ACHN (cell line): ENCODE data around the gene VN1R5.
A peak's percentile ranks its signal among the peaks of the same experiment; 100 is the strongest.
"Not testable (repeated sequence)": the region's sequence is repeated elsewhere in the genome, so short reads cannot be mapped to it uniquely, and the experiment has no call there.

Source experiments
- DNase-seq: peaks from one replicate; pipeline ENCODE4 v3.0.0-alpha.2; 2015
- in situ Hi-C: cut with HindIII; loops from 2 replicates; pipeline ENCODE4 v1.10.0; 2017; ENCODE audit warnings: low sequenced_read_pairs, low pct_ligation_motif_present, low pct_unique_long_range_greater_than_20kb

Gene VN1R5

DNA sequence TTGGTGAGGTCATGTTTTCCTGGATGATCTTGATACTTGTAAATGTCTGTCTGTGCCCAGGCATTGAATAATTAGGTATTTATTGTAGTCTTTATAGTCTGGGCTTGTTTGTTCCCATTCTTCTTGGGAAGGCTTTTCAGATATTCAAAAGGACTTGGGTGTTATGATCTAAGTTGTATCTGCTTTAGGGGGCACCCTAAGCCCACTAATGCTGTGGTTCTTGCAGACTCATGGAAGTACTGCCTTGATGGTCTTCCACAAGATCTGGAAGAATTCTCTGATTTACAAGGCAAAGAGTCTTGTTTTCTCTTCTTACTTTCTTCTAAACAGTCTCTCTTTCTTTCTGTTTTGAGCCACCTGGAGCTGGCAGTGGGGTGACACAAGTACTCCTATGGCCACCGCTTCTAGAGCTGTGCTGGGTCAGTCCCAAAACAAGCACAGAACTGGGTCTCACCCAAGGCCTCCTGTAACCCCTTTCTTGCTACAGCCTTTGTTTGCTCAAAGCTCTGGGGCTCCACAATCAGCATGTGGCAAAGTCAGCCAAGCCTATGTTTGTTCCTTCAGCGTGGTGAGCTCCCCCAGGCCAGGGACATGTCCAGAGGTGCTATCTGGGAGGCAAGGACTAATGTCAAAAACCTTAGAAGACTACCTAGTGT lies 12.6 kb downstream of the VN1R5 start:
- in situ Hi-C loops, result no loop called here
- peak; percentile 10 for DNase-seq

DNA sequence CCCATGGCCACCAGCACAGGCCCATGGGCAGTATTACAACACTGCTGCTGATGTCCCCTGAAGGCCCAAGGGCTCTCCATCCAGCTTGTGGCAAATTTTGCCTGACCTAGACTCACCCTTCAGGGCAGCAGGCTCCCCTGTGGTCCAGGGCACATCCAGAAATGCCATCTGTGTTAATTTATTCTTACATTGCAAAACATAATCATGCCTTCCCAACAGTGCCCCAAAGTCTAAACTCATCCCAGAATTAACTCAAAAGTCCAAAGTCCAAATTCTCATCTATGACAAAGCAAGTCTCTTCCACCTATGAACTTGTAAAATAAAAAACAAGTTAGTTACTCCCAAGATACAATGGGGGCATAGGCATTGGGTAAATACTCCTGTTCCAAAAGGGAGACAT lies 13.3 kb downstream of the VN1R5 start:
- in situ Hi-C loops, result no loop called here
- no peak for DNase-seq

DNA sequence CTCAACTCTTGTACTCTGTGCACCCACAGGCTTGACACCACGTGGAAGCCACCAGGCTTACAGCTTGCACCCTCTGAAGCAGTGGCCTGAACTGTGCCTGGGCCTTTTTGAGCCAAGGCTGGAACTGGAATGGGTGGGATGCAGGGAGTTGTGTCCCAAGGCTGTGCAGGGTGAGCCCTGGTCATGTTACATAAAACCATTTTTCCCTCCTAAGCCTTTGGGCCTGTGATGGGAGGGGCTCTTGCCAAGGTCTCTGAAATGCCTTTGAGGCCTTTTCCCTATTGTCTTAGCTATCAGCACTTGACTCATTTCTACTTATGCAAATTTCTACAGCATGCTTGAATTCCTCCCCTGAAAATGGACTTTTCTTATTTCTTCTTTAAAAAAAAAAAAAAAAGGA lies 14.1 kb downstream of the VN1R5 start:
- in situ Hi-C loops, result no loop called here
- DNase-seq, result no peak

DNA sequence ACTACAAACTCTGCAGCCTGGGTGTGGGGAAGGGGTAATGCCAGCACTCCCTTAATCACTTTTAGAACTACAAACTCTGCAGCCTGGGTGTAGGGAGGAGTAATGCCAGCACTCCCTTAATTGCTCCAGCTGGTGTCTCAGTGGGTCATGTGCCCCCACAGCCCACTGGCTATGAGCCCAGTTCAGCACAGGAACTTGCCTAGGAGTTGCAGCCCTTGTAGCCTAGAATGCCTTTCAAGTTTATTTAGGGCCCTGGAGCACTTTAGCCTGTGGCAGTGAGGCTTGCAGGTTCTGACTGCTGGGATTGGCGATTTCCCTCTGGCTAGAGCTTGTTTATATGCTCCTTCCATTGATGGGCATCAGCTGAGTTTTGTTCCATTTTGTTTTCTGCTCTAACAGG lies 17.1 kb downstream of the VN1R5 start:
- no peak for DNase-seq
- in situ Hi-C loops, result no loop called here

DNA sequence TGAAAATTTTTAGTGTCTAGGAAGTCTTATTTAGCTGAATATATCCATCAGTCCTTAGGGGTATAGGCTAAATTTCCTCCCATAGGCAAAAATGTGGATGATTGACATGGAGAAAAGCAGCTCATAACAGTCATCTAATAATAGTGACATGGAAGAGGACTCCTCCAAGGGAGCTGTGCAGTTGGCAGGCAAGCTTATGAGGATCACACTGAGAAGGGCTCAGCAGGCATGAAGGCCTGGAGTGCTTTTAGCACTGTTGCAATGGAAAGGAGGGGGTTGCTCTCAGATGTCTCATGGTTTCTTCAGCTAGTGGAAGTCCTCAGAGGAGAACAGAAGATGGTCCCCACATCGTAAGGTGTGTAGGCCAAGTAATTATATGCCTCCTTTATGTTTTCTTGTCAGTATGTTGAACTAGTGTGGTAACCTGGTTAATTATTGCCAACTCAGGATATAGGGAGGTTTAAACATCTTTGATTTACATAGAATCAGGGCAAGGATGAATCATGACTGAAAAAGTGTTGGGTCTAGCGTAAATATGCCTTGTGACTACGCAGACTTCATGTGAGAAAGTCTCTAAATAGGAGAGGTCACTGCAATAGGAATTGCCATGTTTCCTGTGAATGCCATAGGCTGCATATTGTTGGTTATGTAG lies 18.9 kb downstream of the VN1R5 start:
- in situ Hi-C loops, result no loop called here
- DNase-seq, result no peak

- in situ Hi-C loops, result no loop called here
- DNase-seq, result peak; percentile 42
Measured at GRCh38 chr1:247277191-247277590, 21.3 kb downstream of the VN1R5 start.

GRCh38 chr1:247281001-247281574 lies 25.2 kb downstream of the VN1R5 start:
- peak; percentile 72 for DNase-seq
- in situ Hi-C loops, result no loop called here

DNA sequence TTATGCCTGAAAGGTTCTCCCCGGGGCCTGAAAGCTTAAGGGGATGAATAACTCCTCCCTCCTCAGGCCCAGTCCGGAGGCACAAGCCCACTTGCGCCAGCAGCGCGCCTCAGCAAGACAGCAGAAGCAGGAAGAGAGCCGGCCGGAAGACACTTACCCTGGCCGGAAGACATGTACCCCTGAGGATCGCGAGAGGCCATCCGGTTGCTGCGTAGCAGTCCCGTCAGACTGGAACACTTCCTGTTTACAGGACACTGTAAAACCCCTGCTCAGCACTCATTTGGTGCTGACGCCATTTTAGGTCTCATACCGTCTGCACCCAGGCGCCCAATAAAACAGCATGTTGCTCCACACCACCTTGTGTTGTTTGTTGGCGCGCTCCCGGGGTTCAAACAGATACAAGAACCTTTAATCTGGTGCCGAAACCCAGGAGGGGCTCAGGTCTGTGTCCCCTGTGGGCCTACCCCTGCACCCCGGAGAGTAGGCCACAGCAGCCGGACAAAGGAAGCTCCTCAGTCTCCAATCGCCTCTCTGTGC lies 30.3 kb downstream of the VN1R5 start:
- DNase-seq, result no peak
- in situ Hi-C loops, result no loop called here

GRCh38 chr1:247287460-247287859 lies 31.6 kb downstream of the VN1R5 start:
- in situ Hi-C loops, result no loop called here
- no peak for DNase-seq

DNA sequence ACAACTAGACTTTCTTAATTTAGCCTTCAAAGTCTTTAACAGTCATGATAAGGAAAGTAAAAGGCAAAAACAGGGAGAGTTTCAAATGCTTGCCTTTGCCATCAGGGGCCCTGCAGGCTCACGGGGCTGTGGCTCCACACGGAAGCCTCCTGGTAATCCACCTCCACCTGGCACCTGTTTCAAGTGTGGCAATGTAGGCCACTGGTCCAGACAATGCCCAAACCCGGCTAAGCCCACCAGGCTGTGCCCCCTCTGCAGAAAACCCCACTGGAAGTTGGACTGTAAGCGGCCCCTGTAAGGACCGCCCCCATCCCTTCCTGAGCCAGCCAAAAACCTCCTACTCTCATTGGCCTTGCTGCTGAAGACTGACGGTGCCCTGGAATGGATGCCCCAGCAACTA lies 32.5 kb downstream of the VN1R5 start:
- no peak for DNase-seq
- in situ Hi-C loops, result no loop called here

- DNase-seq, in situ Hi-C loops: not testable (repeated sequence)
Measured at GRCh38 chr1:247289274-247289892, 33.5 kb downstream of the VN1R5 start.

GRCh38 chr1:247290576-247290975 lies 34.7 kb downstream of the VN1R5 start:
- no peak for DNase-seq
- in situ Hi-C loops, result no loop called here

- DNase-seq, result no peak
- in situ Hi-C loops, result no loop called here
Measured at GRCh38 chr1:247291161-247291560, 35.3 kb downstream of the VN1R5 start.

- no peak for DNase-seq
- in situ Hi-C loops, result no loop called here
Measured at GRCh38 chr1:247291833-247292561, 36.1 kb downstream of the VN1R5 start.

DNA sequence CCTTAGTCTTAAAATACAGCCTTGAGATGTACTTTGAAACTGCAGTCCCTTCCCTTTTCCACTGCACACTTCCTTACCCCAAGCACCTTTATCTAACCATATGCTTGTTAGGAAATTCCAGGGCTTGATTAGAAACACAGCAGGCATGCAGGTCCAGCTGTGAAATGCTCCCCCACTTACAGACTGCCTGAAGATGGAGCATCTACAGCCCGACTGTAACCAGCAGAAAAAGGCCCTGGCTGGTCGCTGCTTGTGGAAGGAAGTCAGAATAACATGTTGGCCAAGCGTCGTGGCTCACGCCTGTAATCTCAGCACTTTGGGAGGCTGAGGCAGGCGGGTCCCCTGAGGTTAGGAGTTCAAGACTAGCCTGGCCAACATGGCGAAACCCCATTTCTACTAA lies 37.2 kb downstream of the VN1R5 start:
- no peak for DNase-seq

GRCh38 chr1:247294282-247294681 lies 38.4 kb downstream of the VN1R5 start:
- in situ Hi-C loops, result no loop called here
- peak; percentile 91 for DNase-seq

More for the DNA sequence above, 37.2 kb downstream of the VN1R5 start:
- in situ Hi-C loops, result no loop called here

- peak; percentile 91 for DNase-seq
- in situ Hi-C loops, result no loop called here
Measured at GRCh38 chr1:247295274-247295684, 39.4 kb downstream of the VN1R5 start.

GRCh38 chr1:247295746-247296145 lies 39.9 kb downstream of the VN1R5 start:
- DNase-seq, result no peak
- in situ Hi-C loops, result no loop called here
